RWPE2 (cell line): ENCODE results near the gene ZNF423.

Experiments used
- ATAC-seq: fragments of 200-7000 bp; cut with Tn5 transposase; 3 replicates; pipeline ENCODE4 v1.9.1; 2021; ENCODE audit warnings: low read depth
- DNase-seq: peaks from one replicate; pipeline ENCODE4 v3.0.0-alpha.2; 2020; ENCODE audit warnings: low spot score
- H3K27ac ChIP-seq: fragments of 450-650 bp; 2 replicates; pipeline ENCODE4 v1.5.1; 2017; ENCODE audit warnings: mild to moderate bottlenecking; ENCODE audit not compliant: poor library complexity, severe bottlenecking
- H3K27me3 ChIP-seq: fragments of 250-450 bp; sonication (Bioruptor Pico); 2 replicates; pipeline ENCODE4 v1.5.1; 2021; ENCODE audit warnings: mild to moderate bottlenecking, moderate library complexity; ENCODE audit not compliant: insufficient read depth, poor library complexity, severe bottlenecking
- H3K36me3 ChIP-seq: fragments of 250-450 bp; sonication (Bioruptor Pico); 2 replicates; pipeline ENCODE4 v1.5.1; 2020; ENCODE audit warnings: low read depth, mild to moderate bottlenecking, moderate library complexity
- H3K4me1 ChIP-seq: fragments of 250-450 bp; sonication (Bioruptor Pico); 2 replicates; pipeline ENCODE4 v1.5.1; 2021; ENCODE audit warnings: mild to moderate bottlenecking, moderate library complexity; ENCODE audit not compliant: insufficient read depth, poor library complexity, severe bottlenecking
- H3K4me3 ChIP-seq: fragments of 250-450 bp; sonication (Bioruptor Pico); 2 replicates; pipeline ENCODE4 v1.5.1; 2021; ENCODE audit warnings: mild to moderate bottlenecking, moderate library complexity; ENCODE audit not compliant: severe bottlenecking
- H3K9me3 ChIP-seq: fragments of 250-450 bp; sonication (Bioruptor Pico); 2 replicates; pipeline ENCODE4 v1.5.1; 2021; ENCODE audit warnings: mild to moderate bottlenecking, moderate library complexity; ENCODE audit not compliant: severe bottlenecking
- TF ChIP-seq, protein P1 (sequence below): fragments of 450-650 bp; IDR thresholded peaks from one replicate; pipeline ENCODE4 v1.5.1; 2017; ENCODE audit warnings: mild to moderate bottlenecking, moderate library complexity; ENCODE audit not compliant: poor library complexity, severe bottlenecking

ZNF423 gene

DNA sequence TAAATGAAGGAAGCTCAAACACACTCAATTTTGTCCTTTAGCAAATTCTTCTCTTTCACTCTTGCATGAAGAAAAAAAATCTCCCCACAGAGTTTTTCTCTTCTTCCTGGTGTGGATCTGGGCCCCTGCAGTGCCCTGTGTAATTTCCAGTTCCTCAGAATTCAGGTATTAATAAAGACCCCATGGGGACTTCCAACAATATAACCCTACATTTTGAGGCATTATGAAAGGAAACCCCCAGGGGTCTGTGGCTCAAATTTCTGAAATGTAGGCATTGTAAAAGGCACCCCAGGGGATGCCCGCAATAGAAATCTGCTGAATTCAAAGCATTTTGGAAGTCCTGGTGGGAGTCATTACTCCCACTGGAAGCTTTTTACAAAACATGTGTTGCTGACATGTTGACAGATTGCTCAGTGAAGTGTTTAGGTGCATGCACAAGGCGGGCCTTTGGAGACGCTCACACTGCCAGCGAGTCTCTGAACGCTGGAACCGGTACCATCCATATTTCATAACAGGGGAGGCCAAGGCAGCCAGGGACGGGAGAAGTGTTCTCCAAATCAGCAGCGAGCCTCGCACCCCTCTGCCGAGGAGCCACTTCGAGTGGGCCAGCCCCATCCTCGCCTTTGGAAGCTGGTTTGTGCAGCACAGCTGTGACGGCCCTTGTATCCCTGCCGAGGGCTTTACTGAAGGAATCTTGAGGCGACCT, 154.0 kb downstream of the ZNF423 start:
- Histone ChIP-seq H3K4me1 (no peaks in the 10 kb centered on the region), H3K9me3 (no peaks in the 10 kb centered on the region), H3K27ac (no peak overlapping the region), H3K4me3 (no peak overlapping the region), H3K36me3 (no peaks in the 10 kb centered on the region), H3K27me3 (no peaks in the 10 kb centered on the region)
- TF ChIP-seq, protein P1, sequence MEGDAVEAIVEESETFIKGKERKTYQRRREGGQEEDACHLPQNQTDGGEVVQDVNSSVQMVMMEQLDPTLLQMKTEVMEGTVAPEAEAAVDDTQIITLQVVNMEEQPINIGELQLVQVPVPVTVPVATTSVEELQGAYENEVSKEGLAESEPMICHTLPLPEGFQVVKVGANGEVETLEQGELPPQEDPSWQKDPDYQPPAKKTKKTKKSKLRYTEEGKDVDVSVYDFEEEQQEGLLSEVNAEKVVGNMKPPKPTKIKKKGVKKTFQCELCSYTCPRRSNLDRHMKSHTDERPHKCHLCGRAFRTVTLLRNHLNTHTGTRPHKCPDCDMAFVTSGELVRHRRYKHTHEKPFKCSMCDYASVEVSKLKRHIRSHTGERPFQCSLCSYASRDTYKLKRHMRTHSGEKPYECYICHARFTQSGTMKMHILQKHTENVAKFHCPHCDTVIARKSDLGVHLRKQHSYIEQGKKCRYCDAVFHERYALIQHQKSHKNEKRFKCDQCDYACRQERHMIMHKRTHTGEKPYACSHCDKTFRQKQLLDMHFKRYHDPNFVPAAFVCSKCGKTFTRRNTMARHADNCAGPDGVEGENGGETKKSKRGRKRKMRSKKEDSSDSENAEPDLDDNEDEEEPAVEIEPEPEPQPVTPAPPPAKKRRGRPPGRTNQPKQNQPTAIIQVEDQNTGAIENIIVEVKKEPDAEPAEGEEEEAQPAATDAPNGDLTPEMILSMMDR, result no peak
- ATAC-seq, result peak; percentile 24; the same call in 1 of the 3 replicates
- DNase-seq, result no peak

DNA sequence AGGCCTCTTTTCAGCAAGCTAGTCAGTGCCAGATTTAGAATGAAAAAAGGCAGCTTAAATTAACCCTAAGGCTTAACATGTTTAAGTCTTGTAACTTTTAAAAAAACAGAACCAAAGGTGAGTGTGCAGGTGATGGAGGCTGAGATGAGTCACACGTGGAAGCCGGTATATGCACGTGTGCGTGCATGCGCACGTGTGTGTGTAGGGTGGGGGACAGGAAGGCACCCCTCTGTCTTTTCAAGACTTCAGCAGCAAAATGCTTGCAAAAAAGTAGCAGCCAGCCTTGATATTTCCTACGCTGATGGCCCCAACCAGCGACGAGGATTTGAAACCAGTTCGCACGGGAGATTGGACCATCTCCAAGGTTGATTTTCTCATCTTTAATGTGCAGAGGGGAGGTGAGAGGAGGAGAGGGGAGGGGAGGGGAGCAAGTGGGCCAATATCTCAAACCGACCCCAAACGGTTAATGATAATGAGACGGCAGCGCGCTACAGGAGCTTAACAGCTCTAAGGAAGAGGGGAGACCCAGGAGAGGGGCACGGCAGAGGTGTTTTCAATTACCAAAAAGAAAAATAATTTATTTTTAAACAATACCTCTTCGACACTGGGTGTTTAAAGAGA, 154.7 kb downstream of the ZNF423 start:
- Histone ChIP-seq H3K4me3 (no peak overlapping the region), H3K27me3 (no peaks in the 10 kb centered on the region), H3K9me3 (no peaks in the 10 kb centered on the region), H3K36me3 (no peaks in the 10 kb centered on the region), H3K4me1 (no peaks in the 10 kb centered on the region), H3K27ac (no peak overlapping the region)
- no peak for ATAC-seq
- DNase-seq, result no peak
- TF ChIP-seq, protein P1, result no peak

DNA sequence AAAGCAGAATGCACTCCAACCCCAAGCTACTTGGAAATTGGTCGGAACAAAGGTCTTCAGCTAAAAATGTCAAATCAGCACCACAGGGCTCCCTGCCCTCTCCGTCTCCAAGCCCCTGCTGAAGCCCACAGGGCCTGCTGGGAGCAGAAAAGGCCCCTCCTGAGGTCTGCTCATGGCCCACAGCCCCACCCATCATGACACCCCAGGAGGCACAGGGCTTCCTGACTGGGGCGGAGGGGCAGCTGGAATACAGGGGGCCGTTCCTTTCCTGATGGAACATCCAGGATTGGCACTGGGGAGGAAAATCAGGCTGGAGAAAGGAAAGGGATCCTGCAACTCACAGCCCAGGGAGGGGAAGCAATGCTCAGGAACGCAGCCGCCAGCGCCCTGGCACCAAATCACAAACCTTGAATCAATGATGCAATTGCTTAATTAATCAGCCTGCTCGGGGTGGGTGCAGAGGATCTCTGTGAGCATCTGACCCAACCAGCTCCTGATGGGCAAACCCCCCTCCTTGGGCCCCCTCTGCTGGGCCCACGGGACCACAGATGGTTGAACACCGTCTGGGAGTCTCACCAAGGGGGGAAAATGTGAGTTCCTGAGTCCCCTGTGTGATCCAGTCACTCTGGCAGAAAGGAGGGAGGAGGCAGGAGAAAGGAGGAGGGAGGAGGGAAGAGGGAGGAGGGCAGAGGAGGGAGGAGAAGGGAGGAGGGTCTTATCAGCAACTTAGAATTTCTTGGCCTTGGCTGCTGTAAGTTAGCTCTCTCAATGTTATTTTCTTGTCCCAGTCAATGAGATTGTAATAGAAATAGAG, 155.5 kb downstream of the ZNF423 start:
- DNase-seq (no peak), ATAC-seq (no peak)
- Histone ChIP-seq H3K27ac (no peak overlapping the region), H3K4me1 (no peaks in the 10 kb centered on the region), H3K27me3 (no peaks in the 10 kb centered on the region), H3K9me3 (no peaks in the 10 kb centered on the region), H3K4me3 (no peak overlapping the region), H3K36me3 (no peaks in the 10 kb centered on the region)
- TF ChIP-seq, protein P1, result no peak

DNA sequence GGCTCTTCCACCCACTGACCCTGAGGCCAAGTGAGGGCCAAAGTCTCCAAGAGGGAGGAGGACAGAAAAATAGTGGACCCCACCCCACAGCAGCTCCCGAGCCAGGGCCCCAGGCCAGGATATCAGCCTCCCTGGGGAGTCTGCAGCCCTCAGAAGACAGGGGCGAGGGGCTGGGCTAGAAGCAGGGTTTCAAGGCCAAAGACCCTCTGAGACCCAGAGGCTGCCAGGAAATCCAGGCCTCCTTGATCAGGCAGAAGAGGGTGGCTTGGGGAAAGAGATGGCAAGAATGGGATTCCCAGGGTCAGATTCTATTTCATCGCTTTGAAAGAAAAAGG, 156.1 kb downstream of the ZNF423 start:
- no peak for ATAC-seq
- Histone ChIP-seq H3K4me3 (no peak overlapping the region), H3K4me1 (no peaks in the 10 kb centered on the region), H3K9me3 (no peaks in the 10 kb centered on the region), H3K27ac (no peak overlapping the region), H3K27me3 (no peaks in the 10 kb centered on the region), H3K36me3 (no peaks in the 10 kb centered on the region)
- no peak for DNase-seq
- TF ChIP-seq, protein P1, result no peak
